Measurements from ENCODE around the gene PDE11A.

DNA sequence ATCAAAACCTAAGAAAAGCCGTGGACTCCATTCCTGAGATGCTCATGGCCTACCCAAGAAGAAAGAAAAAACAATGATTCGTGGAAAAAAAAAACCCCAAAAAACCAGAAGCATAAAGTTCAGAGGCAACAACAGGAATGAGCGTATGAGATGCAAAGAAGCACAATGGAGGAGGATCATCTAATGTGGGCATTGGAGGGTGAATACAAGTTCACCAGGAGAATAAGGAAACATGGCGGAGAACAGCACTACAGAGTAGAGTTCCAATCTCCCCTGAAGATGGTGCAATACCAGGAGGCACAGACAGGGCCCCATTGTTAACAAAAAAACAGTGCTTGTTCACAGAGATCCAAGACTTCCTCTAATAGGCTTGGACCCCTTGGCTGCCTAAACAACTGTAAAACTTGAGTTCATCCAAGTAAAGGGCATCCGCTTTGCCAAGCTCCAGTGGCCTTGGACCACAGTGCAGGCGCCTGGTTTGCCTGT, 337.2 kb downstream of the PDE11A start:
- no peak for TF ChIP-seq EZH2phosphoT487 (IDR thresholded peaks at IDR 0.05; ENCODE audit: insufficient read depth, low read depth)
- no peak for TF ChIP-seq EZH2 (IDR thresholded peaks at IDR 0.05; ENCODE audit: insufficient read depth, poor library complexity, severe bottlenecking)

All from GM23248 (cell line).